Vagina (tissue), 2 donors: ENCODE data around the gene UBTD2. TPM values are rescaled to one million over a fixed set of nuclear protein-coding genes. Genes with fewer than 3 reads are reported as not detected.

Experiments used
- DNase-seq, 2 donors: peaks; one replicate each; pipeline ENCODE4 v3.0.0-alpha.2; 2017; ENCODE audit errors: extremely low spot score in 2 of 2
- H3K27ac ChIP-seq: fragments of 200-600 bp; sonication (generic); one replicate; pipeline ENCODE4 v1.5.1; 2019
- H3K27me3 ChIP-seq: fragments of 200-600 bp; sonication (generic); one replicate; pipeline ENCODE4 v1.5.1; 2019
- H3K36me3 ChIP-seq, 2 donors: fragments of 200-600 bp; sonication (generic); one replicate each; pipeline ENCODE4 v1.5.1; 2017 to 2019
- H3K4me1 ChIP-seq: fragments of 200-600 bp; sonication (generic); one replicate; pipeline ENCODE4 v1.5.1; 2019
- H3K4me3 ChIP-seq, 2 donors: fragments of 200-600 bp; sonication (generic); 1 replicate in 1 of 2; 2 replicates in 1 of 2; pipeline ENCODE4 v1.5.1; 2016 to 2019
- H3K9me3 ChIP-seq: fragments of 200-600 bp; sonication (generic); one replicate; pipeline ENCODE4 v1.5.1; 2019
- CTCF ChIP-seq, 3 experiments: fragments of 450-650 bp in 2 of 3; fragments of 200-600 bp in 1 of 3; sonication (generic) in 1 of 3; IDR thresholded peaks; one replicate each; pipeline ENCODE4 v1.5.1; 2017 to 2019; ENCODE audit warnings: antibody characterized with exemption in 3 of 3, mild to moderate bottlenecking in 2 of 3, moderate library complexity in 2 of 3
- POLR2A ChIP-seq, 2 donors: fragments of 450-650 bp; IDR thresholded peaks; one replicate each; pipeline ENCODE4 v1.6.1; 2017; ENCODE audit warnings: antibody characterized with exemption in 2 of 2, mild to moderate bottlenecking in 2 of 2, moderate library complexity in 2 of 2
- POLR2AphosphoS5 ChIP-seq, 2 donors: sonication (generic); formaldehyde crosslinking; IDR thresholded peaks; one replicate each; pipeline ENCODE4 v1.9.0; 2017; ENCODE audit warnings: antibody characterized with exemption in 2 of 2, mild to moderate bottlenecking in 2 of 2, low read depth in 1 of 2; ENCODE audit not compliant: insufficient read depth in 1 of 2
- intact Hi-C: fragments of 100-400 bp; cut with DNase I; formaldehyde crosslinking; loops from one replicate; pipeline ENCODE4 v1.15.1; 2023
- total RNA-seq: library from RNA; depleted of rRNA; stranded (reverse); fragments of >200 nt; gene quantifications from one replicate; pipeline ENCODE4 v1.2.3, GENCODE V29; 2016

Gene UBTD2
- total RNA-seq, 1 donor from 2014 or later, result 22.8 TPM

- Histone ChIP-seq H3K27me3 (no peaks in the 10 kb centered on the region), H3K27ac (peak overlapping the region; percentile 40), H3K4me3 (no peak overlapping the region), H3K4me1 (peaks cover 36% of the 10 kb centered on the region), H3K36me3 (no peaks in the 10 kb centered on the region), H3K9me3 (no peaks in the 10 kb centered on the region)
- no peak for DNase-seq
- TF ChIP-seq POLR2A (IDR thresholded peaks at IDR 0.05) (no peak), POLR2AphosphoS5 (IDR thresholded peaks at IDR 0.05; ENCODE audit: insufficient read depth in 1 of 2, low read depth in 1 of 2) (no peak)
- intact Hi-C loops, result loop anchor here (10.0 kb wide), 1 partner anchor 96 kb away; the partner anchor contains the start of gene STK10
These were observed 2.6 kb downstream of the UBTD2 start for GRCh38 chr5:172280929-172281328.

GRCh38 chr5:172280317-172280716, 3.2 kb downstream of the UBTD2 start:
- no peaks in the 10 kb centered on the region for H3K9me3 ChIP-seq
- H3K27me3 ChIP-seq, result no peaks in the 10 kb centered on the region
- no peaks in the 10 kb centered on the region for H3K36me3 ChIP-seq
- no peak for TF ChIP-seq CTCF (IDR thresholded peaks at IDR 0.05)
- no peak for TF ChIP-seq POLR2AphosphoS5 (IDR thresholded peaks at IDR 0.05; ENCODE audit: insufficient read depth in 1 of 2, low read depth in 1 of 2)
- no peak for TF ChIP-seq POLR2A (IDR thresholded peaks at IDR 0.05)
- H3K27ac ChIP-seq, result peak overlapping the region; percentile 30
- H3K4me1 ChIP-seq, result peaks cover 42% of the 10 kb centered on the region
- H3K4me3 ChIP-seq, result no peak overlapping the region
- intact Hi-C loops, result loop anchor here (10.0 kb wide), 1 partner anchor 96 kb away; the partner anchor contains the start of gene STK10
- no peak for DNase-seq

GRCh38 chr5:172278356-172278755, 5.2 kb downstream of the UBTD2 start:
- Histone ChIP-seq H3K27ac (no peak overlapping the region), H3K4me1 (peaks cover 45% of the 10 kb centered on the region), H3K4me3 (no peak overlapping the region), H3K27me3 (no peaks in the 10 kb centered on the region), H3K36me3 (no peaks in the 10 kb centered on the region), H3K9me3 (no peaks in the 10 kb centered on the region)
- no peak for DNase-seq
- TF ChIP-seq POLR2AphosphoS5 (IDR thresholded peaks at IDR 0.05; ENCODE audit: insufficient read depth in 1 of 2, low read depth in 1 of 2), result no peak
- no peak for TF ChIP-seq CTCF (IDR thresholded peaks at IDR 0.05)
- TF ChIP-seq POLR2A (IDR thresholded peaks at IDR 0.05), result no peak
- intact Hi-C loops, result no loop called here

- Histone ChIP-seq H3K27me3 (no peaks in the 10 kb centered on the region), H3K27ac (peak overlapping the region; percentile 41), H3K4me1 (peaks cover 33% of the 10 kb centered on the region), H3K9me3 (no peaks in the 10 kb centered on the region), H3K4me3 (no peak overlapping the region), H3K36me3 (no peaks in the 10 kb centered on the region)
- intact Hi-C loops, result no loop called here
- no peak for DNase-seq
- TF ChIP-seq POLR2A (IDR thresholded peaks at IDR 0.05), result no peak
- no peak for TF ChIP-seq CTCF (IDR thresholded peaks at IDR 0.05)
- TF ChIP-seq POLR2AphosphoS5 (IDR thresholded peaks at IDR 0.05; ENCODE audit: insufficient read depth in 1 of 2, low read depth in 1 of 2), result no peak
These were observed 7.3 kb downstream of the UBTD2 start for GRCh38 chr5:172276214-172276613.

GRCh38 chr5:172274951-172275753, 8.4 kb downstream of the UBTD2 start:
- Histone ChIP-seq H3K36me3 (no peaks in the 10 kb centered on the region), H3K27ac (no peak overlapping the region), H3K27me3 (no peaks in the 10 kb centered on the region), H3K9me3 (no peaks in the 10 kb centered on the region), H3K4me3 (no peak overlapping the region), H3K4me1 (peaks cover 25% of the 10 kb centered on the region)
- no peak for DNase-seq
- TF ChIP-seq POLR2A (IDR thresholded peaks at IDR 0.05) (no peak), POLR2AphosphoS5 (IDR thresholded peaks at IDR 0.05; ENCODE audit: insufficient read depth in 1 of 2, low read depth in 1 of 2) (no peak), CTCF (IDR thresholded peaks at IDR 0.05) (no peak)
- intact Hi-C loops, result no loop called here
